Measurements from ENCODE around the gene PIGK. TPM values are rescaled to one million over a fixed set of nuclear protein-coding genes. Genes with fewer than 3 reads are reported as not detected.
"Not testable (repeated sequence)": the region's sequence is repeated elsewhere in the genome, so short reads cannot be mapped to it uniquely, and the experiment has no call there.

The PIGK gene
- total and polyA plus RNA-seq, 9 donors: 20.0 to 34.5 (median 23.9) TPM

- peak; percentile 5 for DNase-seq
- H3K9me3 ChIP-seq (replicated peaks; ENCODE audit: control insufficient read depth, low read depth, low read length): peaks cover 2% of the 10 kb centered on the region
- WGBS (ENCODE audit: insufficient coverage): no CpG with 5 or more reads among the region's 1 CpG
Observed at GRCh38 chr1:77168358-77168757, 50.9 kb downstream of the PIGK start.

GRCh38 chr1:77164434-77164944 is 54.7 kb downstream of the PIGK start:
- Histone ChIP-seq H3K36me3 (ENCODE audit: control insufficient read depth, insufficient read depth, low read length) (no peaks in the 10 kb centered on the region), H3K4me3 (ENCODE audit: low read length) (no peak overlapping the region), H3K9me3 (replicated peaks; ENCODE audit: control insufficient read depth, low read depth, low read length) (no peaks in the 10 kb centered on the region), H3K27ac (ENCODE audit: low read length) (no peak overlapping the region), H3K4me1 (ENCODE audit: control insufficient read depth, insufficient read depth, low read length) (no peaks in the 10 kb centered on the region), H3K27me3 (ENCODE audit: control insufficient read depth, insufficient read depth, low read length) (no peaks in the 10 kb centered on the region)
- DNase-seq: no peak
- no CpG with 5 or more reads among the region's 5 CpGs for WGBS (ENCODE audit: insufficient coverage)

More at GRCh38 chr1:77168358-77168757, 50.9 kb downstream of the PIGK start:
- Histone ChIP-seq H3K27ac (ENCODE audit: low read length) (no peak overlapping the region), H3K4me1 (ENCODE audit: control insufficient read depth, insufficient read depth, low read length) (no peaks in the 10 kb centered on the region), H3K36me3 (ENCODE audit: control insufficient read depth, insufficient read depth, low read length) (no peaks in the 10 kb centered on the region), H3K27me3 (ENCODE audit: control insufficient read depth, insufficient read depth, low read length) (no peaks in the 10 kb centered on the region), H3K4me3 (ENCODE audit: low read length) (no peak overlapping the region)

DNA sequence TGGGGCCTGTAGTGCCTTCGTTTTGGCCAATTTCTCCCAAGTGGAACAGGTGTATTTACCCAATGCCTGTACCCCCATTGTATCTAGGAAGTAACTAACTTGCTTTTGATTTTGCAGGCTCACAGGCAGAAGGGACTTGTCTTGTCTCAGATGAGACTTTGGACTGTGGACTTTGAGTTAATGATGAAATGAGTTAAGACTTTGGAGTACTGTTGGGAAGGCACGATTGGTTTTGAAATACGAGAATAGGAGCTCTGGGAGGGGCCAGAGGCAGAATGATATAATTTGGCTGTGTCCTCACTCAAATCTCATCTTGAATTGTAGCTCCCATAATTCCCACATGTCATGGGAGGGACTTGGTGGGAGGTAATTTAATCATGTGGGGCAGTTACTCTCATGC is 59.5 kb downstream of the PIGK start:
- DNase-seq; H3K4me1 ChIP-seq (ENCODE audit: control insufficient read depth, insufficient read depth, low read length); H3K36me3 ChIP-seq (ENCODE audit: control insufficient read depth, insufficient read depth, low read length); H3K27me3 ChIP-seq (ENCODE audit: control insufficient read depth, insufficient read depth, low read length); H3K27ac ChIP-seq (ENCODE audit: low read length); H3K4me3 ChIP-seq (ENCODE audit: low read length); H3K9me3 ChIP-seq (replicated peaks; ENCODE audit: control insufficient read depth, low read depth, low read length): not testable (repeated sequence)
- WGBS (ENCODE audit: insufficient coverage): no CpG with 5 or more reads among the region's 3 CpGs

GRCh38 chr1:77156214-77156613 is 63.0 kb downstream of the PIGK start:
- H3K4me1 ChIP-seq (ENCODE audit: control insufficient read depth, insufficient read depth, low read length): no peaks in the 10 kb centered on the region
- DNase-seq: no peak
- no peaks in the 10 kb centered on the region for H3K9me3 ChIP-seq (replicated peaks; ENCODE audit: control insufficient read depth, low read depth, low read length)
- H3K27me3 ChIP-seq (ENCODE audit: control insufficient read depth, insufficient read depth, low read length): no peaks in the 10 kb centered on the region
- H3K27ac ChIP-seq (ENCODE audit: low read length): no peak overlapping the region
- H3K36me3 ChIP-seq (ENCODE audit: control insufficient read depth, insufficient read depth, low read length): peaks cover 2% of the 10 kb centered on the region
- no peak overlapping the region for H3K4me3 ChIP-seq (ENCODE audit: low read length)

DNA sequence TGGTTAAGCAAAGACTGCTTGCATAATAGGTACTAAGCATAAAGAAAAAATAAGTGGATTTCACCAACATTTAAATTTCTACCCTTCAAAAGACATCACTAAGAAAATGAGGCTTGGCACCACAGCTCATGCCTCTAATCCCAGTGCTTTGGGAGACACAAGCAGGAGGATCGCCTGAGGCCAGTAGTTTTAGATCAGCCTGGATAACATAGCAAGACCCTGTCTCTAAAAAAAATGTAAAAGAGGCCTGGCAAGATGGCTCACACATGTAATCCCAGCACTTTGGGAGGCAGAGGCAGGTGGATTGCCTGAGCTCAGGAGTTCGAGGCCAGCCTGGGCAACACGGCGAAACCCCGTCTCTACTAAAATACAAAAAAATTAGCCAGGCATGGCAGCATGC is 73.0 kb downstream of the PIGK start:
- 84% methylated on average over 2 of the region's 5 CpGs for WGBS (ENCODE audit: insufficient coverage)
- no peaks in the 10 kb centered on the region for H3K9me3 ChIP-seq (replicated peaks; ENCODE audit: control insufficient read depth, low read depth, low read length)
- H3K27me3 ChIP-seq (ENCODE audit: control insufficient read depth, insufficient read depth, low read length): no peaks in the 10 kb centered on the region
- H3K4me3 ChIP-seq (ENCODE audit: low read length): no peak overlapping the region
- H3K4me1 ChIP-seq (ENCODE audit: control insufficient read depth, insufficient read depth, low read length): no peaks in the 10 kb centered on the region
- H3K36me3 ChIP-seq (ENCODE audit: control insufficient read depth, insufficient read depth, low read length): no peaks in the 10 kb centered on the region
- no peak for DNase-seq
- H3K27ac ChIP-seq (ENCODE audit: low read length): no peak overlapping the region

- no CpG with 5 or more reads among the region's 2 CpGs for WGBS (ENCODE audit: insufficient coverage)
- no peaks in the 10 kb centered on the region for H3K36me3 ChIP-seq (ENCODE audit: control insufficient read depth, insufficient read depth, low read length)
- H3K27ac ChIP-seq (ENCODE audit: low read length): no peak overlapping the region
- H3K4me3 ChIP-seq (ENCODE audit: low read length): no peak overlapping the region
- no peaks in the 10 kb centered on the region for H3K4me1 ChIP-seq (ENCODE audit: control insufficient read depth, insufficient read depth, low read length)
- no peaks in the 10 kb centered on the region for H3K9me3 ChIP-seq (replicated peaks; ENCODE audit: control insufficient read depth, low read depth, low read length)
- DNase-seq: peak; percentile 23
- H3K27me3 ChIP-seq (ENCODE audit: control insufficient read depth, insufficient read depth, low read length): no peaks in the 10 kb centered on the region
Observed at GRCh38 chr1:77143529-77144121, 75.6 kb downstream of the PIGK start.

DNA sequence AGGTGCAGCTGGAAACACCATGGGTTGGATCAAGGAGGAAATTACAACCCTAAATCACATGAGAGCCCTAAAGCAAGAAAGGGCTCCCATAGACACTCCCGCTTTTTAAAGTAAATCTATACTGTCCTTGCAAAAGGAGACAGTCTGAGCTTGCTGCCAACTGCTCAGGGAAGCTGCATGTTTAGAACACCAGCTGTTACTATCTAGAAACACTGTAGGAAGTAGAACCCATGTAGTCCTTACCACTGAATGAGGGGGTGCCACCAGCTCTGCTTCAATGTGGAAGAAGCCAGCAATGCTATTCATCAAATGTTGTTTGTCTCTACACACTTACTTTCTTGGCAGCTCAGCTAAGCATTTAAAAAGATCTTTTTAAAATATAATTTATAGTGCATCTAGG is 79.8 kb downstream of the PIGK start:
- peak; percentile 8 for DNase-seq

DNA sequence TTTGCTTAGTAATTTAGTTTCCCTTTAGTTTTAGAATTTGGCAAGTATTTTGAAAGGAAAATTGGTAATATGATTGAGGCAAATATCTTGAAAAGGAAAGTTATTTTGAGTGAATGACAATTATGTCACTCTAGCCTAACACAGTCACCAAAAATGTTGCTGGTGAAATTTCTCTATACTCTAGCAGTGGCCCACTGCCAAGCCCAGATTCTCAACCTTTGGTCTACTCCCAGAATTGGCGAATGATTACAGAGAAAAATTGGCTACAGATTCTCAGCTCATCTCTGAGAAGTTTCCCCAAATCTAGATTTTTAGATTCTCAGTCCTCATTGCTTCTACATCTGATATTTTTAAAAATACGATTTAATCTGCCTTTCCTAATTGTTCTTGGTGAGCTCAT is 84.9 kb downstream of the PIGK start:
- no peaks in the 10 kb centered on the region for H3K4me1 ChIP-seq (ENCODE audit: control insufficient read depth, insufficient read depth, low read length)
- no peaks in the 10 kb centered on the region for H3K27me3 ChIP-seq (ENCODE audit: control insufficient read depth, insufficient read depth, low read length)
- WGBS (ENCODE audit: insufficient coverage): 60% methylated on average over 1 of the region's 2 CpGs
- no peak overlapping the region for H3K27ac ChIP-seq (ENCODE audit: low read length)
- no peaks in the 10 kb centered on the region for H3K36me3 ChIP-seq (ENCODE audit: control insufficient read depth, insufficient read depth, low read length)
- no peaks in the 10 kb centered on the region for H3K9me3 ChIP-seq (replicated peaks; ENCODE audit: control insufficient read depth, low read depth, low read length)
- peak; percentile 12 for DNase-seq
- H3K4me3 ChIP-seq (ENCODE audit: low read length): no peak overlapping the region

More for the DNA sequence above, 79.8 kb downstream of the PIGK start:
- Histone ChIP-seq H3K4me1 (ENCODE audit: control insufficient read depth, insufficient read depth, low read length) (no peaks in the 10 kb centered on the region), H3K36me3 (ENCODE audit: control insufficient read depth, insufficient read depth, low read length) (no peaks in the 10 kb centered on the region), H3K27ac (ENCODE audit: low read length) (no peak overlapping the region), H3K4me3 (ENCODE audit: low read length) (no peak overlapping the region), H3K9me3 (replicated peaks; ENCODE audit: control insufficient read depth, low read depth, low read length) (no peaks in the 10 kb centered on the region), H3K27me3 (ENCODE audit: control insufficient read depth, insufficient read depth, low read length) (no peaks in the 10 kb centered on the region)
- WGBS (ENCODE audit: insufficient coverage): 80% methylated on average over 1 of the region's 1 CpG

DNA sequence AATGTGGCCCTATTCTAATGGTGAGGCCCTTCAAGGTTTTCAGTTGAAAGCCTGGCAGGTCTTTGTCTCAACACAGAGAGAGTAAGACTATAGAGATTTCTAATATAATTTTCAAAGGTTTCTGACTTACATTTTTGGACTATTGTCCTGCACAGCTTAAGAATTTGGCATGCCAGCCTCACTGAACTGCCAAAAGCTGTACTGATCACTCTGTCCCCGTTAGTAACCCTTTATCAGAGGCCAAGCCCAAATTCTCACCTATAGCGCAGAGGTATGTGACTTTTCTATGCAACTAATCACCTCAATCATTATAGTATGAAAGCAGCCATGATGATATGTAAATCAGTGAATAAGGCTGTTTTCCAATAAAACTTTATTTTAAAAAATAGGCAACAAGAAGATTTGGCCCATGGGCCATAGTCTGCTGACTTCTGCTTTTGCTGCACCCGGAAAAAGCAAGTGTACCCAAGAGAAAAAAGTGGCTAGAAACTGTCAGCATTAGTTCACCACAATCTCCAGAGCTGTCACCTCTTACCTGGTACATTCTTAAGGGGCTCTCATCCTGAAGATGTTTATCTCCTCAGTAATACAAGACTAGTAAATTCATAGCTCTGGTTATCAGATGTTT is 85.4 kb downstream of the PIGK start:
- Histone ChIP-seq H3K4me3 (ENCODE audit: low read length) (no peak overlapping the region), H3K27me3 (ENCODE audit: control insufficient read depth, insufficient read depth, low read length) (no peaks in the 10 kb centered on the region), H3K4me1 (ENCODE audit: control insufficient read depth, insufficient read depth, low read length) (no peaks in the 10 kb centered on the region), H3K9me3 (replicated peaks; ENCODE audit: control insufficient read depth, low read depth, low read length) (no peaks in the 10 kb centered on the region), H3K27ac (ENCODE audit: low read length) (no peak overlapping the region), H3K36me3 (ENCODE audit: control insufficient read depth, insufficient read depth, low read length) (no peaks in the 10 kb centered on the region)
- no CpG with 5 or more reads among the region's 3 CpGs for WGBS (ENCODE audit: insufficient coverage)
- DNase-seq: no peak

- Histone ChIP-seq H3K27ac (ENCODE audit: low read length) (no peak overlapping the region), H3K4me3 (ENCODE audit: low read length) (no peak overlapping the region), H3K9me3 (replicated peaks; ENCODE audit: control insufficient read depth, low read depth, low read length) (no peaks in the 10 kb centered on the region), H3K4me1 (ENCODE audit: control insufficient read depth, insufficient read depth, low read length) (no peaks in the 10 kb centered on the region), H3K27me3 (ENCODE audit: control insufficient read depth, insufficient read depth, low read length) (no peaks in the 10 kb centered on the region), H3K36me3 (ENCODE audit: control insufficient read depth, insufficient read depth, low read length) (no peaks in the 10 kb centered on the region)
- DNase-seq: peak; percentile 78
- 0% methylated on average over 1 of the region's 2 CpGs for WGBS (ENCODE audit: insufficient coverage)
Observed at GRCh38 chr1:77126307-77126706, 92.9 kb downstream of the PIGK start.
